Middle frontal gyrus (tissue), 1 donor: ENCODE measurements around the gene MNAT1.
"Not testable (repeated sequence)": the region's sequence is repeated elsewhere in the genome, so short reads cannot be mapped to it uniquely, and the experiment has no call there.

Experiments used
- DNase-seq: peaks from one replicate; pipeline ENCODE4 v3.0.0-alpha.2; 2015; ENCODE audit warnings: low spot score; ENCODE audit errors: extremely low spot score

Gene MNAT1

GRCh38 chr14:60738843-60739508 lies 4.4 kb downstream of the MNAT1 start:
- no peak for DNase-seq

GRCh38 chr14:60744566-60744965 lies 10.0 kb downstream of the MNAT1 start:
- no peak for DNase-seq

GRCh38 chr14:60753264-60754119 lies 18.9 kb downstream of the MNAT1 start:
- DNase-seq: no peak

GRCh38 chr14:60756847-60757246 lies 22.3 kb downstream of the MNAT1 start:
- no peak for DNase-seq

- DNase-seq: no peak
These were observed 23.0 kb downstream of the MNAT1 start for GRCh38 chr14:60757567-60758002.

GRCh38 chr14:60758885-60759284 lies 24.3 kb downstream of the MNAT1 start:
- DNase-seq: no peak

GRCh38 chr14:60760209-60760608 lies 25.6 kb downstream of the MNAT1 start:
- DNase-seq: no peak

GRCh38 chr14:60760644-60761364 lies 26.2 kb downstream of the MNAT1 start:
- no peak for DNase-seq

- DNase-seq: no peak
These were observed 34.0 kb downstream of the MNAT1 start for GRCh38 chr14:60768602-60769001.

- no peak for DNase-seq
These were observed 36.6 kb downstream of the MNAT1 start for GRCh38 chr14:60771117-60771516.

GRCh38 chr14:60773558-60773957 lies 39.0 kb downstream of the MNAT1 start:
- no peak for DNase-seq

GRCh38 chr14:60775296-60775695 lies 40.7 kb downstream of the MNAT1 start:
- DNase-seq: no peak

- DNase-seq: peak; percentile 20
These were observed 43.5 kb downstream of the MNAT1 start for GRCh38 chr14:60777856-60778578.

- DNase-seq: not testable (repeated sequence)
These were observed 45.4 kb downstream of the MNAT1 start for GRCh38 chr14:60779745-60780514.

- not testable (repeated sequence) for DNase-seq
These were observed 46.0 kb downstream of the MNAT1 start for GRCh38 chr14:60780558-60780957.

- no peak for DNase-seq
These were observed 52.3 kb downstream of the MNAT1 start for GRCh38 chr14:60786905-60787304.

- DNase-seq: no peak
These were observed 55.1 kb downstream of the MNAT1 start for GRCh38 chr14:60789656-60790055.

GRCh38 chr14:60790850-60791249 lies 56.3 kb downstream of the MNAT1 start:
- DNase-seq: no peak

- DNase-seq: no peak
These were observed 61.9 kb downstream of the MNAT1 start for GRCh38 chr14:60796434-60796833.

GRCh38 chr14:60800409-60800808 lies 65.8 kb downstream of the MNAT1 start:
- no peak for DNase-seq

GRCh38 chr14:60803871-60804270 lies 69.3 kb downstream of the MNAT1 start:
- no peak for DNase-seq
